ENCODE results near the gene HIGD2A.
A peak's percentile ranks its signal among the peaks of the same experiment; 100 is the strongest.
"Not testable (repeated sequence)": the region's sequence is repeated elsewhere in the genome, so short reads cannot be mapped to it uniquely, and the experiment has no call there.

The HIGD2A gene

GRCh38 chr5:176396330-176396729 lies 7.8 kb downstream of the HIGD2A start:
- DNase-seq = no peak

GRCh38 chr5:176397736-176398420 lies 9.3 kb downstream of the HIGD2A start:
- no peak for DNase-seq

- no peak for DNase-seq
Measured at GRCh38 chr5:176400382-176401156, 12.0 kb downstream of the HIGD2A start.

GRCh38 chr5:176401281-176402205 lies 13.0 kb downstream of the HIGD2A start:
- no peak for DNase-seq

- no peak for DNase-seq
Measured at GRCh38 chr5:176405656-176406435, 17.3 kb downstream of the HIGD2A start.

GRCh38 chr5:176406436-176407052 lies 18.0 kb downstream of the HIGD2A start:
- DNase-seq = no peak

- no peak for DNase-seq
Measured at GRCh38 chr5:176407456-176408251, 19.1 kb downstream of the HIGD2A start.

GRCh38 chr5:176408252-176408573 lies 19.7 kb downstream of the HIGD2A start:
- DNase-seq = not testable (repeated sequence)

GRCh38 chr5:176408590-176408989 lies 20.0 kb downstream of the HIGD2A start:
- DNase-seq = no peak

GRCh38 chr5:176409765-176410164 lies 21.2 kb downstream of the HIGD2A start:
- DNase-seq = no peak

GRCh38 chr5:176410486-176411180 lies 22.1 kb downstream of the HIGD2A start:
- DNase-seq = no peak

- DNase-seq = no peak
Measured at GRCh38 chr5:176412517-176413254, 24.1 kb downstream of the HIGD2A start.

- DNase-seq = no peak
Measured at GRCh38 chr5:176413255-176413565, 24.7 kb downstream of the HIGD2A start.

- DNase-seq = no peak
Measured at GRCh38 chr5:176413709-176414191, 25.2 kb downstream of the HIGD2A start.

GRCh38 chr5:176414704-176415103 lies 26.2 kb downstream of the HIGD2A start:
- no peak for DNase-seq

GRCh38 chr5:176415240-176415951 lies 26.8 kb downstream of the HIGD2A start:
- DNase-seq = no peak

- DNase-seq = peak; percentile 4
Measured at GRCh38 chr5:176415952-176416924, 27.7 kb downstream of the HIGD2A start, which contains the start of gene CLTB. CLTB (minus strand) TSS chr5:176416539; CDS start chr5:176416363, 176 bp downstream.

- DNase-seq = no peak
Measured at GRCh38 chr5:176416965-176417364, 28.4 kb downstream of the HIGD2A start.
